ENCODE results near the gene PRICKLE2. TPM values are rescaled to one million over a fixed set of nuclear protein-coding genes. Genes with fewer than 3 reads are reported as not detected.

The PRICKLE2 gene
- total RNA-seq, result 126 TPM

GRCh38 chr3:64224826-64225610 lies at the start of gene PRICKLE2:
Gene PRICKLE2 (minus strand): TSS chr3:64225466. CDS start chr3:64198927, 26,539 bp downstream.

Other genes starting within 250 kb of the PRICKLE2 start
- 75.5 TPM for gene PSMD6, start 202.0 kb downstream of the PRICKLE2 start, total RNA-seq

Data from camera-type eye (tissue), 1 donor.